Gastrocnemius medialis (tissue), 4 donors: ENCODE data around the gene FKBP4. TPM values are rescaled to one million over a fixed set of nuclear protein-coding genes. Genes with fewer than 3 reads are reported as not detected.

Source experiments
- ATAC-seq, 2 donors: fragments of 150-250 bp; one replicate each; pipeline ENCODE4 v1.9.1; 2016
- DNase-seq, 2 donors: peaks; one replicate each; pipeline ENCODE4 v3.0.0-alpha.2; 2019
- H3K27ac ChIP-seq, 4 donors: fragments of 200-600 bp; sonication (generic); 1 replicate in 1 of 4; 2 replicates in 3 of 4; pipeline ENCODE4 v1.5.1; 2016 to 2018; ENCODE audit warnings: mild to moderate bottlenecking in 2 of 4, moderate library complexity in 1 of 4
- H3K27me3 ChIP-seq, 3 donors: fragments of 200-600 bp; sonication (generic) in 2 of 3; 1 replicate in 1 of 3; 2 replicates in 2 of 3; pipeline versions ENCODE4 v1.5.1 to v1.6.0; 2016 to 2019; ENCODE audit warnings: mild to moderate bottlenecking in 1 of 3, moderate library complexity in 1 of 3
- H3K36me3 ChIP-seq, 2 donors: fragments of 200-600 bp; sonication (generic) in 1 of 2; one replicate each; pipeline ENCODE4 v1.5.1; 2017 to 2018
- H3K4me1 ChIP-seq, 2 donors: fragments of 200-600 bp; sonication (generic) in 1 of 2; one replicate each; pipeline ENCODE4 v1.5.1; 2016 to 2017; ENCODE audit warnings: mild to moderate bottlenecking in 2 of 2
- H3K4me3 ChIP-seq, 4 donors: fragments of 200-600 bp; sonication (generic) in 3 of 4; 1 replicate in 1 of 4; 2 replicates in 3 of 4; pipeline ENCODE4 v1.5.1; 2016 to 2019; ENCODE audit warnings: mild to moderate bottlenecking in 2 of 4
- H3K9me3 ChIP-seq, 3 donors: fragments of 200-600 bp; sonication (generic) in 2 of 3; 1 replicate in 1 of 3; 2 replicates in 2 of 3; pipeline ENCODE4 v1.5.1; 2016 to 2019
- CTCF ChIP-seq, 5 experiments: fragments of 450-650 bp in 3 of 5; fragments of 200-600 bp in 2 of 5; sonication (generic) in 2 of 5; IDR thresholded peaks in 4 of 5; conservative IDR thresholded peaks in 1 of 5; 1 replicate in 4 of 5; 2 replicates in 1 of 5; pipeline ENCODE4 v1.5.1; 2016 to 2019; ENCODE audit warnings: antibody characterized with exemption in 5 of 5, mild to moderate bottlenecking in 3 of 5, moderate library complexity in 3 of 5
- POLR2A ChIP-seq, 2 donors: fragments of 450-650 bp; IDR thresholded peaks; one replicate each; pipeline ENCODE4 v1.6.1; 2017; ENCODE audit warnings: antibody characterized with exemption in 2 of 2, mild to moderate bottlenecking in 2 of 2, moderate library complexity in 2 of 2
- in situ Hi-C, 4 donors: fragments of 200-750 bp; cut with MboI; loops; one replicate each; pipeline versions ENCODE4 v1.15.0 to v1.8.0; 2017; ENCODE audit warnings: low sequenced_read_pairs in 4 of 4
- intact Hi-C: fragments of 100-400 bp; cut with DNase I; formaldehyde crosslinking; loops from one replicate; pipeline ENCODE4 v1.15.1; 2023; ENCODE audit warnings: low total_unique reads
- total RNA-seq, 4 donors: library from RNA; depleted of rRNA; stranded (reverse); fragments of >200 nt; gene quantifications; one replicate each; pipeline versions ENCODE4 v1.1.0 to v1.2.3, GENCODE V29; 2016

The FKBP4 gene
- total RNA-seq, 4 donors from 2014 or later, result 41.9 to 96.0 (median 53.0) TPM

GRCh38 chr12:2805143-2805520, 10.4 kb downstream of the FKBP4 start:
- in situ Hi-C loops (no loop called here), intact Hi-C loops (no loop called here)
- Histone ChIP-seq H3K27me3 (no peaks in the 10 kb centered on the region), H3K27ac (no peak overlapping the region), H3K36me3 (peaks cover 0 to 60% of the 10 kb centered on the region in 2 donors), H3K4me3 (no peak overlapping the region), H3K4me1 (peaks cover 6% of the 10 kb centered on the region in 2 donors), H3K9me3 (no peaks in the 10 kb centered on the region)
- TF ChIP-seq POLR2A (IDR thresholded peaks at IDR 0.05) (no peak), CTCF (IDR thresholded peaks at IDR 0.05 in 4 of 5, conservative IDR thresholded peaks at IDR 0.05 in 1 of 5) (no peak)
- no peak for DNase-seq
- ATAC-seq, result no peak

DNA sequence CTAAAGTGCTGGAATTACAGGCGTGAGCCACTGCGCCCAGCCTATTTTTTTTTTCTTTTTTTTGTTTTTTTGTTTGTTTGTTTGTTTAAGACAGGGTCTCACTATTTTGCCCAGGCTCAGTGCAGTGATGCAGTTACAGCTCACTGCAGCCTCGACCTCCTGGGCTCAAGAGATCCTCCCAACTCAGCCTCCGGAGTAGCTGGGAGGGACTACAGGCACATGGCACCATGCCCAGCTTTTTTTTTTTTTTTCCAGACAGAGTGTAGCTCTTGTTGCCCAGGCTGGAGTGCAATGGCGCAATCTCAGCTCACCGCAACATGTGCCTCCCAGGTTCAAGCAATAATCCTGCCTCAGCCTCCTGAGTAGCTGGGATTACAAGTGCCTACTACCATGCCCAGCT, 11.9 kb downstream of the FKBP4 start:
- in situ Hi-C loops (no loop called here), intact Hi-C loops (no loop called here)
- peaks cover 2 to 8% of the 10 kb centered on the region in 2 donors for H3K4me1 ChIP-seq
- peaks cover 0 to 44% of the 10 kb centered on the region in 2 donors for H3K36me3 ChIP-seq
- H3K4me3 ChIP-seq, result no peak overlapping the region
- H3K27me3 ChIP-seq, result no peaks in the 10 kb centered on the region
- H3K9me3 ChIP-seq, result no peaks in the 10 kb centered on the region
- no peak overlapping the region for H3K27ac ChIP-seq
- DNase-seq (no peak), ATAC-seq (no peak)
- TF ChIP-seq POLR2A (IDR thresholded peaks at IDR 0.05) (no peak), CTCF (IDR thresholded peaks at IDR 0.05 in 4 of 5, conservative IDR thresholded peaks at IDR 0.05 in 1 of 5) (no peak)

DNA sequence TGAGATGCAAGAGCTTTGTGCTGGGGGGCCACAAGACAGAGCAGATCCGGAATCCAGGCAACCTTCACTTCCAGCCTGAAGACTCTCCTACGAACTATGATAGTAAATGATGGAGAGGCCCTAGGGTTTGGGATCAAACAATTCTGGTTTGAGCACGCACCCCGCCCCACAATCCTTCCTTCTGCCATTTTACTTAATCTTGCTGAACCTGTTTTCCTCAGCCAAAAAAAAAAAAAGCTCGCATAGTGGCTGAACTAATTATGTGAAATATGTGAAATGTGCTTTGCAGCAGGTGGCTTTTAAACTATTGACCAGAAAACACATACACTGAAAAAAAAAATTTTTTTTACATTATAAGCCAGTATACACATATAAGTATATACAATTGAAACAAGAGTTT, 17.0 kb downstream of the FKBP4 start:
- intact Hi-C loops, result loop anchor here (1.0 kb wide), 1 partner anchor 16 kb away; no protein-coding TSS in a partner anchor
- Histone ChIP-seq H3K4me3 (peak overlapping the region; percentile 64 to 92 (median 86)), H3K27ac (peak overlapping the region; percentile 87 to 96 (median 90)), H3K9me3 (no peaks in the 10 kb centered on the region), H3K36me3 (peaks cover 0 to 10% of the 10 kb centered on the region in 2 donors), H3K4me1 (peaks cover 18 to 19% of the 10 kb centered on the region in 2 donors), H3K27me3 (no peaks in the 10 kb centered on the region)
- TF ChIP-seq POLR2A (IDR thresholded peaks at IDR 0.05) (no peak), CTCF (IDR thresholded peaks at IDR 0.05 in 4 of 5, conservative IDR thresholded peaks at IDR 0.05 in 1 of 5) (no peak)
- in situ Hi-C loops, result no loop called here
- ATAC-seq (no peak), DNase-seq (no peak)

DNA sequence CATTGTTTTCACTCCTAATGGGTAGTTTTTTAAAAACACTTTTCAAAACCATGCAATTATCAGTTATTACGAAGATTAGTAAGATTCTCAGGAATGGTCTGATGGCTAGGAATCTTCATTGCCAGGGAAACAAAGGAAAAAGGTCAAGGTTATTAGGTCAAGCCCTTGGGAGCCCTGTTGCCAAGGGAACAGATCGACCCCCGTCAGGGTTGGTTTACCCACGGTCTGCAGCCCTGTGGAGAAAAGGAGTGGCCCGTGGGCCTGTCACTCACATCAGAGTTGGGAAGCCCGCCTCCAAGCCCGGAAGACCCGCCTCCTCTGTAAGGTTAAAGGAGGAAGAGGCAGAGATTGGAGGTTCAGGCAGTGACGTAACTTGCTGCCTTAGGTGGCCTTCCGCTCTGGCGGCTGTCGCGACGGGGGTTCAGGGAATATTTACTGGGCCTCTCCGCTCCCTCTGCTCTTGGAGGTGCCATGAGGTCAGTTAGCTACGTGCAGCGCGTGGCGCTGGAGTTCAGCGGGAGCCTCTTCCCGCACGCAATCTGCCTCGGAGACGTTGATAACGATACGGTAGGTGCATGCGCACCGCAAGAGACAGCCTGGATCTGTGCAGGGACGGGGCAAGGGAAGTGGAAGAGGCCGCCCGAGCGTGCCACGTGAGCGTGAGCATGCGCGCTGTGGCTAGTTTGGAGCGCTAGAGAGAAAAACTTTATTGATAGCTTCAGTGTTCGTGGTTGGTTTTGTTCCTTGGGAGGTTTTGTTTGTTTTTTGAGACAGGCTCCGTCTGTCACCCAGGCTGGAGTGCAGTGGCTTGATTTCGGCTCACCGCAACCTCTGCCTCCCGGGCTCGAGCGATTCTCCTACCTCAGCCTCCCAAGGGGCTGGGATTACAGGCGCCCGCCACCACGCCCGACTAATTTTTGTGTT, 17.8 kb downstream of the FKBP4 start, which contains the start of gene ITFG2:
Gene ITFG2 (plus strand): TSS at position 379 of the 924 bp plus-strand sequence. CDS start 93 bp downstream, at position 472.
- Histone ChIP-seq H3K9me3 (no peaks in the 10 kb centered on the region), H3K4me1 (peaks cover 18 to 19% of the 10 kb centered on the region in 2 donors), H3K4me3 (peak within 1 kb of the TSS; percentile 64 to 92 (median 86)), H3K27ac (peak within 1 kb of the TSS; percentile 87 to 96 (median 90)), H3K27me3 (no peaks in the 10 kb centered on the region), H3K36me3 (peaks cover 0 to 12% of the 10 kb centered on the region in 2 donors)
- TF ChIP-seq POLR2A (IDR thresholded peaks at IDR 0.05) (peak; percentile 62 to 83), CTCF (IDR thresholded peaks at IDR 0.05 in 4 of 5, conservative IDR thresholded peaks at IDR 0.05 in 1 of 5) (no peak)
- DNase-seq (peak; percentile 96 to 99), ATAC-seq (peak; percentile 98 to 99)
- in situ Hi-C loops (no loop called here), intact Hi-C loops (loop anchor here (1.0 kb wide), 1 partner anchor 17 kb away; no protein-coding TSS in a partner anchor)
